ENCODE measurements around the gene TUBA3E. TPM values are rescaled to one million over a fixed set of nuclear protein-coding genes. Genes with fewer than 3 reads are reported as not detected.
"Not testable (repeated sequence)": the region's sequence is repeated elsewhere in the genome, so short reads cannot be mapped to it uniquely, and the experiment has no call there.

TUBA3E gene
- total RNA-seq = not detected

GRCh38 chr2:130198343-130198742, at the start of gene TUBA3E:
Gene TUBA3E (minus strand): TSS chr2:130198439. CDS start chr2:130198360, 79 bp downstream.
- H3K27ac Mint-ChIP-seq = no peak within 1 kb of the TSS
- no peaks in the 10 kb centered on the region for H3K9me3 Mint-ChIP-seq
- DNase-seq (ENCODE audit: low spot score) = no peak
- no peaks in the 10 kb centered on the region for H3K36me3 Mint-ChIP-seq
- peaks cover 0 to 2% of the 10 kb centered on the region in 2 donors for H3K27me3 Mint-ChIP-seq
- H3K4me3 Mint-ChIP-seq = no peak within 1 kb of the TSS
- H3K4me1 Mint-ChIP-seq (ENCODE audit: low read depth in 2 of 2) = no peaks in the 10 kb centered on the region
- no peak for ATAC-seq

GRCh38 chr2:130246430-130246829, 48.2 kb upstream of the TUBA3E start:
- H3K27ac Mint-ChIP-seq = no peak overlapping the region
- peaks cover 29 to 49% of the 10 kb centered on the region in 2 donors for H3K27me3 Mint-ChIP-seq

GRCh38 chr2:130245976-130246375, 47.7 kb upstream of the TUBA3E start:
- Mint-ChIP-seq H3K4me3 (no peak overlapping the region), H3K27me3 (peaks cover 27 to 51% of the 10 kb centered on the region in 2 donors), H3K36me3 (no peaks in the 10 kb centered on the region), H3K9me3 (no peaks in the 10 kb centered on the region), H3K27ac (no peak overlapping the region), H3K4me1 (ENCODE audit: low read depth in 2 of 2) (no peaks in the 10 kb centered on the region)
- DNase-seq (ENCODE audit: low spot score) (no peak), ATAC-seq (no peak)

More at GRCh38 chr2:130246430-130246829, 48.2 kb upstream of the TUBA3E start:
- DNase-seq (ENCODE audit: low spot score) = no peak
- no peaks in the 10 kb centered on the region for H3K9me3 Mint-ChIP-seq
- no peaks in the 10 kb centered on the region for H3K4me1 Mint-ChIP-seq (ENCODE audit: low read depth in 2 of 2)
- ATAC-seq = no peak
- no peaks in the 10 kb centered on the region for H3K36me3 Mint-ChIP-seq
- no peak overlapping the region for H3K4me3 Mint-ChIP-seq

- peaks cover 12 to 26% of the 10 kb centered on the region in 2 donors for H3K27me3 Mint-ChIP-seq
- no peak overlapping the region for H3K4me3 Mint-ChIP-seq
- no peaks in the 10 kb centered on the region for H3K4me1 Mint-ChIP-seq (ENCODE audit: low read depth in 2 of 2)
- H3K27ac Mint-ChIP-seq = no peak overlapping the region
- ATAC-seq (no peak), DNase-seq (ENCODE audit: low spot score) (no peak)
- no peaks in the 10 kb centered on the region for H3K9me3 Mint-ChIP-seq
- no peaks in the 10 kb centered on the region for H3K36me3 Mint-ChIP-seq
These were observed 45.1 kb upstream of the TUBA3E start for GRCh38 chr2:130243359-130243758.

GRCh38 chr2:130241041-130241707, 42.9 kb upstream of the TUBA3E start:
- DNase-seq (ENCODE audit: low spot score) (no peak), ATAC-seq (no peak)
- Mint-ChIP-seq H3K36me3 (no peaks in the 10 kb centered on the region), H3K9me3 (no peaks in the 10 kb centered on the region), H3K4me1 (ENCODE audit: low read depth in 2 of 2) (no peaks in the 10 kb centered on the region), H3K27ac (no peak overlapping the region), H3K4me3 (no peak overlapping the region), H3K27me3 (peaks cover 7 to 20% of the 10 kb centered on the region in 2 donors)

GRCh38 chr2:130239581-130239980, 41.3 kb upstream of the TUBA3E start:
- not testable (repeated sequence) for H3K27me3 Mint-ChIP-seq; ATAC-seq; H3K4me3 Mint-ChIP-seq; H3K27ac Mint-ChIP-seq; H3K4me1 Mint-ChIP-seq (ENCODE audit: low read depth in 2 of 2); DNase-seq (ENCODE audit: low spot score); H3K36me3 Mint-ChIP-seq; H3K9me3 Mint-ChIP-seq

GRCh38 chr2:130233066-130233465, 34.8 kb upstream of the TUBA3E start:
- not testable (repeated sequence) for ATAC-seq; H3K4me3 Mint-ChIP-seq; DNase-seq (ENCODE audit: low spot score); H3K36me3 Mint-ChIP-seq; H3K9me3 Mint-ChIP-seq; H3K4me1 Mint-ChIP-seq (ENCODE audit: low read depth in 2 of 2); H3K27ac Mint-ChIP-seq; H3K27me3 Mint-ChIP-seq

- no peak for DNase-seq (ENCODE audit: low spot score)
- Mint-ChIP-seq H3K9me3 (no peaks in the 10 kb centered on the region), H3K4me3 (no peak overlapping the region), H3K36me3 (no peaks in the 10 kb centered on the region), H3K27me3 (peaks cover 0 to 14% of the 10 kb centered on the region in 2 donors), H3K4me1 (ENCODE audit: low read depth in 2 of 2) (peaks cover 0 to 2% of the 10 kb centered on the region in 2 donors), H3K27ac (no peak overlapping the region)
- no peak for ATAC-seq
These were observed 33.4 kb upstream of the TUBA3E start for GRCh38 chr2:130231656-130232055.

GRCh38 chr2:130230907-130231306, 32.7 kb upstream of the TUBA3E start:
- not testable (repeated sequence) for H3K9me3 Mint-ChIP-seq; H3K27ac Mint-ChIP-seq; H3K4me1 Mint-ChIP-seq (ENCODE audit: low read depth in 2 of 2); H3K4me3 Mint-ChIP-seq; ATAC-seq; H3K36me3 Mint-ChIP-seq; DNase-seq (ENCODE audit: low spot score)
- H3K27me3 Mint-ChIP-seq = peaks cover 0 to 14% of the 10 kb centered on the region in 2 donors

GRCh38 chr2:130230376-130230775, 32.1 kb upstream of the TUBA3E start:
- not testable (repeated sequence) for ATAC-seq; H3K36me3 Mint-ChIP-seq; H3K27ac Mint-ChIP-seq; H3K4me1 Mint-ChIP-seq (ENCODE audit: low read depth in 2 of 2); H3K9me3 Mint-ChIP-seq; DNase-seq (ENCODE audit: low spot score); H3K4me3 Mint-ChIP-seq
- peaks cover 0 to 14% of the 10 kb centered on the region in 2 donors for H3K27me3 Mint-ChIP-seq

- not testable (repeated sequence) for H3K36me3 Mint-ChIP-seq; H3K4me1 Mint-ChIP-seq (ENCODE audit: low read depth in 2 of 2); H3K27ac Mint-ChIP-seq; H3K4me3 Mint-ChIP-seq; H3K9me3 Mint-ChIP-seq
- DNase-seq (ENCODE audit: low spot score) = peak; percentile 65
- H3K27me3 Mint-ChIP-seq = peaks cover 0 to 13% of the 10 kb centered on the region in 2 donors
- peak; percentile 40 to 81 for ATAC-seq
These were observed 30.9 kb upstream of the TUBA3E start for GRCh38 chr2:130229161-130229510.

GRCh38 chr2:130228467-130229160, 30.4 kb upstream of the TUBA3E start:
- H3K4me3 Mint-ChIP-seq; H3K4me1 Mint-ChIP-seq (ENCODE audit: low read depth in 2 of 2); H3K9me3 Mint-ChIP-seq; H3K27ac Mint-ChIP-seq; DNase-seq (ENCODE audit: low spot score); H3K36me3 Mint-ChIP-seq: not testable (repeated sequence)
- H3K27me3 Mint-ChIP-seq = peaks cover 0 to 11% of the 10 kb centered on the region in 2 donors
- peak in 1 of 2 donors; percentile 15 for ATAC-seq

- H3K27me3 Mint-ChIP-seq = peaks cover 0 to 11% of the 10 kb centered on the region in 2 donors
- DNase-seq (ENCODE audit: low spot score); H3K4me3 Mint-ChIP-seq; H3K36me3 Mint-ChIP-seq; H3K27ac Mint-ChIP-seq; H3K4me1 Mint-ChIP-seq (ENCODE audit: low read depth in 2 of 2); ATAC-seq; H3K9me3 Mint-ChIP-seq: not testable (repeated sequence)
These were observed 29.8 kb upstream of the TUBA3E start for GRCh38 chr2:130228005-130228404.

GRCh38 chr2:130222523-130222922, 24.3 kb upstream of the TUBA3E start:
- H3K4me1 Mint-ChIP-seq (ENCODE audit: low read depth in 2 of 2); DNase-seq (ENCODE audit: low spot score); H3K27ac Mint-ChIP-seq; H3K9me3 Mint-ChIP-seq; H3K4me3 Mint-ChIP-seq; H3K36me3 Mint-ChIP-seq: not testable (repeated sequence)
- peak in 1 of 2 donors; percentile 67 for ATAC-seq
- peaks cover 8 to 12% of the 10 kb centered on the region in 2 donors for H3K27me3 Mint-ChIP-seq

Measured in natural killer cell treated with Interleukin-12 subunit alpha and Interleukin-12 subunit beta and Interleukin-15 and Interleukin-18, amount 100 ng/mL, for 72 hours (primary cell).